IMR-90 (cell line): ENCODE results near the gene NCAPD3. TPM values are rescaled to one million over a fixed set of nuclear protein-coding genes. Genes with fewer than 3 reads are reported as not detected.
A peak's percentile ranks its signal among the peaks of the same experiment; 100 is the strongest.

Source experiments
- ATAC-seq: fragments of 200-7000 bp; cut with Tn5 transposase; 2 replicates; pipeline ENCODE4 v1.9.1; 2020; ENCODE audit warnings: low read depth, mild to moderate bottlenecking, moderate library complexity
- BruUV-seq: library from RNA; stranded (reverse); fragments of 400-500 nt; replicated peaks from 2 replicates; lab custom pipeline; 2021; lab: Mats Ljungman, UMichigan
- CTCF ChIA-PET: fragments of 300-600 bp; formaldehyde crosslinking; extraction: SDS; loops from one replicate; lab custom pipeline; 2021; ENCODE audit warnings: antibody characterized with exemption; lab: Yijun Ruan, JAX
- POLR2A ChIA-PET: fragments of 300-600 bp; sonication (Branson Sonifier 250); formaldehyde crosslinking; loops from one replicate; lab custom pipeline; 2022; ENCODE audit warnings: antibody characterized with exemption; ENCODE audit not compliant: unreplicated experiment; lab: Charles Lee
- DNase-seq: peaks from one replicate; pipeline ENCODE4 v3.0.0; 2013
- H2AFZ ChIP-seq: replicated peaks from 2 replicates; pipeline ENCODE3; 2013; ENCODE audit warnings: low read length, mild to moderate bottlenecking; ENCODE audit not compliant: poor library complexity
- H2AK5ac ChIP-seq: 2 replicates; pipeline ENCODE4 v1.6.1; 2013; ENCODE audit warnings: low read depth, low read length, inconsistent platforms
- H2AK9ac ChIP-seq: replicated peaks from 2 replicates; pipeline ENCODE3; 2013; ENCODE audit warnings: mild to moderate bottlenecking, low read depth, low read length, moderate library complexity; ENCODE audit not compliant: poor library complexity
- H2BK120ac ChIP-seq: 2 replicates; pipeline ENCODE4 v1.6.1; 2013; ENCODE audit warnings: low read depth, low read length, inconsistent platforms
- H2BK15ac ChIP-seq: 3 replicates; pipeline ENCODE4 v1.6.1; 2013; ENCODE audit warnings: low read depth, low read length, inconsistent platforms
- H2BK20ac ChIP-seq: 2 replicates; pipeline ENCODE4 v1.6.1; 2013; ENCODE audit warnings: low read depth, mild to moderate bottlenecking, inconsistent platforms, low read length, moderate library complexity
- H2BK5ac ChIP-seq: 2 replicates; pipeline ENCODE4 v1.6.1; 2013; ENCODE audit warnings: mild to moderate bottlenecking, low read depth, low read length, inconsistent platforms; ENCODE audit not compliant: poor library complexity, severe bottlenecking
- H3K14ac ChIP-seq: replicated peaks from 2 replicates; pipeline ENCODE4 v1.6.1; 2013; ENCODE audit warnings: low read depth, low read length, inconsistent platforms
- H3K18ac ChIP-seq: 2 replicates; pipeline ENCODE4 v1.6.1; 2013; ENCODE audit warnings: low read depth, low read length, control low read depth
- H3K23ac ChIP-seq: 2 replicates; pipeline ENCODE4 v1.6.1; 2013; ENCODE audit warnings: low read depth, low read length, inconsistent platforms
- H3K27ac ChIP-seq: 2 replicates; pipeline ENCODE4 v1.5.1; 2013; ENCODE audit warnings: mild to moderate bottlenecking, control low read depth, low read length; ENCODE audit not compliant: insufficient read depth
- H3K27me3 ChIP-seq: 2 replicates; pipeline ENCODE4 v1.6.1; 2013; ENCODE audit warnings: low read length; ENCODE audit not compliant: control insufficient read depth, insufficient read depth
- H3K36me3 ChIP-seq: 2 replicates; pipeline ENCODE4 v1.6.1; 2013; ENCODE audit warnings: low read length, mixed read lengths; ENCODE audit not compliant: control insufficient read depth, insufficient read depth
- H3K4ac ChIP-seq: 2 replicates; pipeline ENCODE4 v1.6.1; 2013; ENCODE audit warnings: low read depth, low read length, inconsistent platforms
- H3K4me1 ChIP-seq: 2 replicates; pipeline ENCODE4 v1.6.1; 2013; ENCODE audit warnings: low read length, mixed read lengths; ENCODE audit not compliant: control insufficient read depth, insufficient read depth
- H3K4me2 ChIP-seq: 2 replicates; pipeline ENCODE4 v1.6.1; 2013; ENCODE audit warnings: low read depth, mild to moderate bottlenecking, control low read depth, low read length, moderate library complexity
- H3K4me3 ChIP-seq: 2 replicates; pipeline ENCODE4 v1.5.1; 2013; ENCODE audit warnings: low read depth, mild to moderate bottlenecking, control low read depth, low read length, moderate library complexity; ENCODE audit not compliant: insufficient read depth
- H3K56ac ChIP-seq: 2 replicates; pipeline ENCODE4 v1.6.1; 2013; ENCODE audit warnings: low read length, inconsistent platforms; ENCODE audit not compliant: insufficient read depth; ENCODE audit errors: extremely low read depth
- H3K79me1 ChIP-seq, 2 experiments: 2 replicates each; pipeline ENCODE4 v1.6.1; 2013; ENCODE audit warnings: low read length in 2 of 2, inconsistent platforms in 1 of 2, low read depth in 1 of 2
- H3K9ac ChIP-seq: 2 replicates; pipeline ENCODE4 v1.6.1; 2013; ENCODE audit warnings: low read depth, low read length, control low read depth
- H3K9me1 ChIP-seq: 2 replicates; pipeline ENCODE4 v1.6.1; 2013; ENCODE audit warnings: low read length, inconsistent platforms; ENCODE audit not compliant: insufficient read depth
- H3K9me3 ChIP-seq: 2 replicates; pipeline ENCODE4 v1.6.1; 2013; ENCODE audit warnings: low read length; ENCODE audit not compliant: control insufficient read depth, insufficient read depth
- H4K20me1 ChIP-seq: 2 replicates; pipeline ENCODE4 v1.6.1; 2013; ENCODE audit warnings: low read length, inconsistent platforms; ENCODE audit not compliant: insufficient read depth
- H4K5ac ChIP-seq: 2 replicates; pipeline ENCODE4 v1.6.1; 2013; ENCODE audit warnings: mild to moderate bottlenecking, low read depth, low read length, control low read depth
- H4K8ac ChIP-seq, 2 experiments: 2 replicates each; pipeline ENCODE4 v1.6.1; 2013; ENCODE audit warnings: low read depth in 2 of 2, low read length in 2 of 2, control low read depth in 1 of 2, inconsistent platforms in 1 of 2
- H4K91ac ChIP-seq: 2 replicates; pipeline ENCODE4 v1.6.1; 2013; ENCODE audit warnings: low read depth, low read length, inconsistent platforms; ENCODE audit not compliant: insufficient read depth
- CEBPB ChIP-seq: IDR thresholded peaks from 2 replicates; pipeline ENCODE4 v1.6.1; 2012; ENCODE audit warnings: low read depth, low read length, improper control_type of control experiment
- CHD1 ChIP-seq: IDR thresholded peaks from 2 replicates; pipeline ENCODE4 v1.6.1; 2012; ENCODE audit warnings: low read depth, low read length, improper control_type of control experiment
- WGBS, 2 experiments: methylation state at CpG; one replicate each; pipeline versions ENCODE4 v1.1.5 to v1.1.7; 2013; ENCODE audit warnings: missing lambda C conversion rate in 2 of 2; ENCODE audit not compliant: insufficient read length in 1 of 2; ENCODE audit errors: extremely low coverage in 2 of 2; 5-methylcytosine and 5-hydroxymethylcytosine counted together
- dilution Hi-C: fragments of 300-500 bp; cut with HindIII; formaldehyde crosslinking; loops from one replicate; pipeline ENCODE4 v1.14.3; 2018; ENCODE audit warnings: low sequenced_read_pairs; ENCODE audit not compliant: unreplicated experiment
- in situ Hi-C: fragments of 300-500 bp; cut with MboI; formaldehyde crosslinking; loops from 3 replicates; pipeline ENCODE4 v1.14.3; 2019; ENCODE audit warnings: low sequenced_read_pairs, inconsistent platforms, mixed read lengths
- intact Hi-C: fragments of 100-400 bp; cut with micrococcal nuclease; formaldehyde crosslinking; loops from 2 replicates; pipeline ENCODE4 v1.10.0; 2022
- polyA plus RNA-seq, 3 experiments: library from polyadenylated mRNA; depleted of rRNA; stranded (reverse); fragments of >200 nt; gene quantifications; 2 replicates each; pipeline ENCODE4 v1.2.3, GENCODE V29; 2012; ENCODE audit warnings: low replicate concordance in 1 of 3
- total RNA-seq: library from RNA; depleted of rRNA; stranded (reverse); fragments of >200 nt; gene quantifications from 2 replicates; pipeline ENCODE4 v1.2.3, GENCODE V29; 2012

NCAPD3 gene
- total and polyA plus RNA-seq, 2 of the 4 experiments (the other 2 are of a cell fraction), result 18.0 to 19.2 TPM

DNA sequence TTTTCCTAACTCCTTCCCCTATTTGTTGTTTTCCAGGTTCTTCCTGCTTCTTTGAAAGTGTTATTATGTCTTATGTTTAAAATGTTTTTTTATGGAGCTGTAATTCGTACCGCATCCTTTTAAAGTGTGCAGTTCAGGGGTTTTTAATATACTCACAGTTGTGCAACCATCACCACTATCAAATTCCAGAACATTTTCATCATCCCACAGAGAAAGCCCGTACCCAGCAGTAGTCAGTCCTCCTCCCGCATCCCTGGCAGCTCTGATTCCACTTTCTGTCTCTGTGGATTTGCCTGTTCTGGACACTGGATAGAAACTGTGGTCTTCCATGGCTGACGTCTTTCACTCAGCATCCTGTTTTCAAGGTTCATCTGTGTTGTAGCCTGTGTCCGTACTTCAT lies 81.2 kb downstream of the NCAPD3 start:
- Histone ChIP-seq H2BK5ac (no peak overlapping the region), H2BK20ac (no peak overlapping the region), H4K20me1 (peaks cover 3% of the 10 kb centered on the region; the same call in 1 of the 2 replicates), H3K4me1 (no peaks in the 10 kb centered on the region), H3K18ac (no peak overlapping the region), H3K4ac (no peak overlapping the region), H3K9ac (no peak overlapping the region), H3K27ac (no peak overlapping the region), H3K27me3 (no peaks in the 10 kb centered on the region), H3K36me3 (peaks cover 10% of the 10 kb centered on the region), H2AK9ac (no peak overlapping the region), H3K9me3 (no peaks in the 10 kb centered on the region), H3K56ac (no peak overlapping the region), H4K5ac (no peak overlapping the region), H3K23ac (no peak overlapping the region), H2BK120ac (no peak overlapping the region), H3K9me1 (no peaks in the 10 kb centered on the region), H3K79me1 (peaks cover 0 to 9% of the 10 kb centered on the region in 2 experiments; a peak in 2 of 4 replicates), H2BK15ac (no peak overlapping the region), H4K91ac (no peak overlapping the region), H2AK5ac (no peak overlapping the region), H2AFZ (no peak overlapping the region), H3K14ac (no peak overlapping the region), H3K4me3 (no peak overlapping the region), H4K8ac (no peak overlapping the region), H3K4me2 (no peak overlapping the region)
- dilution Hi-C loops, result no loop called here
- POLR2A ChIA-PET, result no interaction called here
- CTCF ChIA-PET, result interaction anchor here (2.2 kb wide), 1 partner anchor 92 kb away, joined by 7 read pairs; no protein-coding TSS in a partner anchor
- in situ Hi-C loops, result loop anchor here (5.0 to 10.0 kb wide), 2 partner anchors 95 to 218 kb away; no protein-coding TSS in a partner anchor
- TF ChIP-seq CEBPB, result peak; percentile 86
- no peak for TF ChIP-seq CHD1
- no TSS peak for BruUV-seq
- intact Hi-C loops, result no loop called here
- peak; percentile 33; the same call in 1 of the 2 replicates for ATAC-seq
- peak; percentile 59 for DNase-seq
- no CpG with 5 or more reads among the region's 6 CpGs for WGBS, 2 experiments
